Prostate gland (tissue), 2 donors: ENCODE data around the gene KERA. TPM values are rescaled to one million over a fixed set of nuclear protein-coding genes. Genes with fewer than 3 reads are reported as not detected.

Experiments
- DNase-seq: peaks from one replicate; pipeline ENCODE4 v3.0.0-alpha.2; 2019; ENCODE audit warnings: low spot score
- H3K27ac ChIP-seq, 2 donors: fragments of 200-600 bp; sonication (generic); 2 replicates each; pipeline ENCODE4 v1.5.1; 2017 to 2019
- H3K27me3 ChIP-seq: fragments of 200-600 bp; sonication (generic); replicated peaks from 2 replicates; pipeline ENCODE4 v1.5.1; 2019; ENCODE audit not compliant: insufficient read depth
- H3K36me3 ChIP-seq, 2 donors: fragments of 200-600 bp; sonication (generic); 1 replicate in 1 of 2; 2 replicates in 1 of 2; pipeline versions ENCODE4 v1.5.1 to v1.8.1; 2017 to 2019
- H3K4me1 ChIP-seq: fragments of 200-600 bp; sonication (generic); replicated peaks from 2 replicates; pipeline ENCODE4 v1.5.1; 2019
- H3K4me3 ChIP-seq, 2 donors: fragments of 200-600 bp; sonication (generic); 2 replicates each; pipeline ENCODE4 v1.5.1; 2017 to 2019
- H3K9me3 ChIP-seq: fragments of 200-600 bp; sonication (generic); 2 replicates; pipeline ENCODE4 v1.5.1; 2017
- CTCF ChIP-seq, 4 experiments: fragments of 200-600 bp in 2 of 4; fragments of 450-650 bp in 2 of 4; sonication (generic) in 2 of 4; IDR thresholded peaks; 1 replicate in 3 of 4; 2 replicates in 1 of 4; pipeline ENCODE4 v1.5.1; 2016 to 2019; ENCODE audit warnings: antibody characterized with exemption in 4 of 4, mild to moderate bottlenecking in 2 of 4, moderate library complexity in 2 of 4
- POLR2A ChIP-seq: fragments of 450-650 bp; IDR thresholded peaks from one replicate; pipeline ENCODE4 v1.6.1; 2016; ENCODE audit warnings: antibody characterized with exemption, mild to moderate bottlenecking
- POLR2AphosphoS5 ChIP-seq: sonication (generic); formaldehyde crosslinking; IDR thresholded peaks from one replicate; pipeline ENCODE4 v1.6.1; 2017; ENCODE audit warnings: antibody characterized with exemption
- WGBS: methylation state at CpG from one replicate; pipeline ENCODE4 v1.1.5; 2018; 5-methylcytosine and 5-hydroxymethylcytosine counted together
- intact Hi-C: fragments of 100-400 bp; cut with DNase I; formaldehyde crosslinking; loops from one replicate; pipeline ENCODE4 v1.14.2; 2022
- total RNA-seq, 2 donors: library from RNA; depleted of rRNA; stranded (reverse); fragments of >200 nt; gene quantifications; one replicate each; pipeline ENCODE4 v1.1.0, GENCODE V29; 2016

KERA gene
- total RNA-seq, 2 donors from 2014 or later, result not detected

- no peaks in the 10 kb centered on the region for H3K9me3 ChIP-seq
- WGBS, result 96% methylated on average over 2 of the region's 2 CpGs
- H3K4me3 ChIP-seq, result no peak overlapping the region
- no peaks in the 10 kb centered on the region for H3K36me3 ChIP-seq
- TF ChIP-seq CTCF (IDR thresholded peaks at IDR 0.05), result no peak
- no peak for TF ChIP-seq POLR2A
- no peak for TF ChIP-seq POLR2AphosphoS5
- H3K4me1 ChIP-seq, result no peaks in the 10 kb centered on the region
- DNase-seq, result no peak
- no peak overlapping the region for H3K27ac ChIP-seq
- H3K27me3 ChIP-seq, result no peaks in the 10 kb centered on the region
- intact Hi-C loops, result no loop called here
Observed at GRCh38 chr12:91056488-91056887, 1.3 kb downstream of the KERA start.

GRCh38 chr12:91055976-91056375, 1.8 kb downstream of the KERA start:
- no peaks in the 10 kb centered on the region for H3K4me1 ChIP-seq
- WGBS, result 69% methylated on average over 1 of the region's 1 CpG

GRCh38 chr12:91053951-91054715, 3.7 kb downstream of the KERA start:
- Histone ChIP-seq H3K27ac (no peak overlapping the region), H3K9me3 (no peaks in the 10 kb centered on the region)

More at GRCh38 chr12:91055976-91056375, 1.8 kb downstream of the KERA start:
- intact Hi-C loops, result no loop called here
- Histone ChIP-seq H3K9me3 (no peaks in the 10 kb centered on the region), H3K27ac (no peak overlapping the region), H3K4me3 (no peak overlapping the region), H3K36me3 (no peaks in the 10 kb centered on the region), H3K27me3 (no peaks in the 10 kb centered on the region)
- TF ChIP-seq POLR2AphosphoS5 (no peak), CTCF (IDR thresholded peaks at IDR 0.05) (no peak), POLR2A (no peak)
- no peak for DNase-seq

GRCh38 chr12:91052026-91052425, 5.8 kb downstream of the KERA start:
- DNase-seq, result no peak
- TF ChIP-seq CTCF (IDR thresholded peaks at IDR 0.05) (no peak), POLR2A (no peak)
- Histone ChIP-seq H3K27me3 (no peaks in the 10 kb centered on the region), H3K4me1 (no peaks in the 10 kb centered on the region), H3K36me3 (no peaks in the 10 kb centered on the region), H3K27ac (no peak overlapping the region), H3K9me3 (no peaks in the 10 kb centered on the region), H3K4me3 (no peak overlapping the region)
- intact Hi-C loops, result no loop called here

More at GRCh38 chr12:91053951-91054715, 3.7 kb downstream of the KERA start:
- no peak overlapping the region for H3K4me3 ChIP-seq
- DNase-seq, result no peak
- no peaks in the 10 kb centered on the region for H3K36me3 ChIP-seq
- H3K27me3 ChIP-seq, result no peaks in the 10 kb centered on the region
- TF ChIP-seq POLR2AphosphoS5 (no peak), POLR2A (no peak), CTCF (IDR thresholded peaks at IDR 0.05) (no peak)
- no peaks in the 10 kb centered on the region for H3K4me1 ChIP-seq
- intact Hi-C loops, result no loop called here
- 52% methylated on average over 4 of the region's 4 CpGs for WGBS

GRCh38 chr12:91044586-91044985, 13.2 kb downstream of the KERA start:
- H3K36me3 ChIP-seq, result no peaks in the 10 kb centered on the region
- H3K4me3 ChIP-seq, result no peak overlapping the region
- no peaks in the 10 kb centered on the region for H3K9me3 ChIP-seq
- no peaks in the 10 kb centered on the region for H3K27me3 ChIP-seq
- no peak for TF ChIP-seq POLR2AphosphoS5
- no peak for TF ChIP-seq CTCF (IDR thresholded peaks at IDR 0.05)
- TF ChIP-seq POLR2A, result no peak
- no peak overlapping the region for H3K27ac ChIP-seq
- WGBS, result 56% methylated on average over 2 of the region's 2 CpGs
- H3K4me1 ChIP-seq, result no peaks in the 10 kb centered on the region
- intact Hi-C loops, result loop anchor here (10.0 kb wide), 1 partner anchor 90 kb away; no protein-coding TSS in a partner anchor
- no peak for DNase-seq
